ENCODE data around the gene NOBOX. TPM values are rescaled to one million over a fixed set of nuclear protein-coding genes. Genes with fewer than 3 reads are reported as not detected.
"Not testable (repeated sequence)": the region's sequence is repeated elsewhere in the genome, so short reads cannot be mapped to it uniquely, and the experiment has no call there.

NOBOX gene
- polyA plus RNA-seq, 4 donors: not detected

- no peak for DNase-seq (ENCODE audit: low read depth in 4 of 4, low spot score in 2 of 4)
Observed at GRCh38 chr7:144397086-144397485, 6.4 kb downstream of the NOBOX start.

GRCh38 chr7:144391823-144392255, 11.7 kb downstream of the NOBOX start:
- DNase-seq (ENCODE audit: low read depth in 4 of 4, low spot score in 2 of 4): peak in 1 of 4 donors; percentile 49

- DNase-seq (ENCODE audit: low read depth in 4 of 4, low spot score in 2 of 4): no peak
Observed at GRCh38 chr7:144391014-144391413, 12.5 kb downstream of the NOBOX start.

- DNase-seq (ENCODE audit: low read depth in 4 of 4, low spot score in 2 of 4): no peak
Observed at GRCh38 chr7:144390481-144390880, 13.0 kb downstream of the NOBOX start.

GRCh38 chr7:144388950-144389349, 14.5 kb downstream of the NOBOX start:
- no peak for DNase-seq (ENCODE audit: low read depth in 4 of 4, low spot score in 2 of 4)

- no peak for DNase-seq (ENCODE audit: low read depth in 4 of 4, low spot score in 2 of 4)
Observed at GRCh38 chr7:144386741-144387140, 16.8 kb downstream of the NOBOX start.

GRCh38 chr7:144384555-144385245, 18.8 kb downstream of the NOBOX start:
- no peak for DNase-seq (ENCODE audit: low read depth in 4 of 4, low spot score in 2 of 4)

- DNase-seq (ENCODE audit: low read depth in 4 of 4, low spot score in 2 of 4): no peak
Observed at GRCh38 chr7:144384071-144384470, 19.4 kb downstream of the NOBOX start.

- DNase-seq (ENCODE audit: low read depth in 4 of 4, low spot score in 2 of 4): no peak
Observed at GRCh38 chr7:144379776-144380384, 23.6 kb downstream of the NOBOX start.

- DNase-seq (ENCODE audit: low read depth in 4 of 4, low spot score in 2 of 4): no peak
Observed at GRCh38 chr7:144378651-144379050, 24.8 kb downstream of the NOBOX start.

- not testable (repeated sequence) for DNase-seq (ENCODE audit: low read depth in 4 of 4, low spot score in 2 of 4)
Observed at GRCh38 chr7:144369221-144369620, 34.3 kb downstream of the NOBOX start.

GRCh38 chr7:144367250-144367649, 36.2 kb downstream of the NOBOX start:
- DNase-seq (ENCODE audit: low read depth in 4 of 4, low spot score in 2 of 4): not testable (repeated sequence)

- not testable (repeated sequence) for DNase-seq (ENCODE audit: low read depth in 4 of 4, low spot score in 2 of 4)
Observed at GRCh38 chr7:144365523-144365922, 38.0 kb downstream of the NOBOX start.

- DNase-seq (ENCODE audit: low read depth in 4 of 4, low spot score in 2 of 4): not testable (repeated sequence)
Observed at GRCh38 chr7:144362061-144362460, 41.4 kb downstream of the NOBOX start.

- DNase-seq (ENCODE audit: low read depth in 4 of 4, low spot score in 2 of 4): not testable (repeated sequence)
Observed at GRCh38 chr7:144356860-144357259, 46.6 kb downstream of the NOBOX start.

- DNase-seq (ENCODE audit: low read depth in 4 of 4, low spot score in 2 of 4): not testable (repeated sequence)
Observed at GRCh38 chr7:144356185-144356584, 47.3 kb downstream of the NOBOX start.

- not testable (repeated sequence) for DNase-seq (ENCODE audit: low read depth in 4 of 4, low spot score in 2 of 4)
Observed at GRCh38 chr7:144355176-144355822, 48.2 kb downstream of the NOBOX start, which contains the start of gene ARHGEF5. TSS of gene ARHGEF5 (plus strand) at chr7:144355402. CDS start at chr7:144362670, 7,268 bp downstream.

GRCh38 chr7:144351667-144352066, 51.8 kb downstream of the NOBOX start:
- DNase-seq (ENCODE audit: low read depth in 4 of 4, low spot score in 2 of 4): not testable (repeated sequence)

- DNase-seq (ENCODE audit: low read depth in 4 of 4, low spot score in 2 of 4): not testable (repeated sequence)
Observed at GRCh38 chr7:144348625-144349024, 54.9 kb downstream of the NOBOX start.

Data from left renal cortex interstitium (tissue), 4 donors.